Body of pancreas (tissue), 4 donors: ENCODE results near the gene CSAG2.
"Not testable (repeated sequence)": the region's sequence is repeated elsewhere in the genome, so short reads cannot be mapped to it uniquely, and the experiment has no call there.

Source experiments
- CTCF ChIP-seq, 7 experiments: fragments of 450-650 bp in 4 of 7; fragments of 200-600 bp in 3 of 7; sonication (generic) in 3 of 7; IDR thresholded peaks; one replicate each; pipeline ENCODE4 v1.5.1; 2016 to 2019; ENCODE audit warnings: antibody characterized with exemption in 7 of 7
- POLR2A ChIP-seq, 3 donors: fragments of 450-650 bp; IDR thresholded peaks; one replicate each; pipeline ENCODE4 v1.6.1; 2016; ENCODE audit warnings: antibody characterized with exemption in 3 of 3, mild to moderate bottlenecking in 2 of 3

GRCh38 chrX:152754871-152755270, 45.8 kb upstream of the CSAG2 start:
- not testable (repeated sequence) for TF ChIP-seq CTCF, POLR2A (IDR thresholded peaks at IDR 0.05)
